ENCODE measurements around the gene SP7. TPM values are rescaled to one million over a fixed set of nuclear protein-coding genes. Genes with fewer than 3 reads are reported as not detected.

SP7 gene
- total and polyA plus RNA-seq, 2 experiments from 2014 or later, result 0.17 TPM; not detected in 1

DNA sequence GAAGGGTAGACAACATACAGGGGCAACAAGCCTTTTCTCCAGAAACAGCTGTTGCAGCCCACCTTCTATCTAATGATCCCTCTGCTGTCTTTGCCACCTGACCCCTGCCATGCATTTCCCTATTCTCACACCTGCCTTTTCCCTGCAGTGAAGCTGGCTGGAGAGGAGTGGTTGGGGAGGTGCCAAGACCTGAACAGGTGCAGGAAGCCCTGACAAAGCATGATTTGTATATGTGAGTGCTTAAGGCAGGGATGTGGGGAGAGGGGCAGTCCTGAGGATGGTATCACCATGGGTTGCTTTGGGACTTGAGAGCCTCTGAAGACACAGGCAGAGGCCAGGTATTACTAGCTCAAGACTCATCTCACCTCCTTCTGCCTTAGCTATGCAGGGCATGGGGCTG, 43.7 kb downstream of the SP7 start:
- no peak overlapping the region for H3K4me3 Mint-ChIP-seq
- DNase-seq (ENCODE audit: low spot score), result no peak
- H3F3A ChIP-seq (replicated peaks; ENCODE audit: low read depth), result peaks cover 15% of the 10 kb centered on the region; the same call in 1 of the 2 replicates
- H3K9me2 ChIP-seq (ENCODE audit: insufficient read depth), result no peaks in the 10 kb centered on the region
- H4K20me1 ChIP-seq (replicated peaks; ENCODE audit: insufficient read depth), result no peaks in the 10 kb centered on the region; the same call in none of the 2 replicates
- peaks cover 9% of the 10 kb centered on the region for H3K27me3 Mint-ChIP-seq (ENCODE audit: insufficient read depth, low read depth, poor library complexity)
- H3K4me3 ChIP-seq, result no peak overlapping the region
- H3K27ac ChIP-seq (ENCODE audit: low read depth), result no peak overlapping the region
- H3K36me3 Mint-ChIP-seq (ENCODE audit: low read depth), result peaks cover 62% of the 10 kb centered on the region
- H3K27me3 ChIP-seq (ENCODE audit: insufficient read depth), result no peaks in the 10 kb centered on the region
- no peak for ATAC-seq
- H3K9me3 Mint-ChIP-seq, result no peaks in the 10 kb centered on the region
- no peak for TF ChIP-seq ETS1 (IDR thresholded peaks at IDR 0.05)
- TF ChIP-seq, protein P1, sequence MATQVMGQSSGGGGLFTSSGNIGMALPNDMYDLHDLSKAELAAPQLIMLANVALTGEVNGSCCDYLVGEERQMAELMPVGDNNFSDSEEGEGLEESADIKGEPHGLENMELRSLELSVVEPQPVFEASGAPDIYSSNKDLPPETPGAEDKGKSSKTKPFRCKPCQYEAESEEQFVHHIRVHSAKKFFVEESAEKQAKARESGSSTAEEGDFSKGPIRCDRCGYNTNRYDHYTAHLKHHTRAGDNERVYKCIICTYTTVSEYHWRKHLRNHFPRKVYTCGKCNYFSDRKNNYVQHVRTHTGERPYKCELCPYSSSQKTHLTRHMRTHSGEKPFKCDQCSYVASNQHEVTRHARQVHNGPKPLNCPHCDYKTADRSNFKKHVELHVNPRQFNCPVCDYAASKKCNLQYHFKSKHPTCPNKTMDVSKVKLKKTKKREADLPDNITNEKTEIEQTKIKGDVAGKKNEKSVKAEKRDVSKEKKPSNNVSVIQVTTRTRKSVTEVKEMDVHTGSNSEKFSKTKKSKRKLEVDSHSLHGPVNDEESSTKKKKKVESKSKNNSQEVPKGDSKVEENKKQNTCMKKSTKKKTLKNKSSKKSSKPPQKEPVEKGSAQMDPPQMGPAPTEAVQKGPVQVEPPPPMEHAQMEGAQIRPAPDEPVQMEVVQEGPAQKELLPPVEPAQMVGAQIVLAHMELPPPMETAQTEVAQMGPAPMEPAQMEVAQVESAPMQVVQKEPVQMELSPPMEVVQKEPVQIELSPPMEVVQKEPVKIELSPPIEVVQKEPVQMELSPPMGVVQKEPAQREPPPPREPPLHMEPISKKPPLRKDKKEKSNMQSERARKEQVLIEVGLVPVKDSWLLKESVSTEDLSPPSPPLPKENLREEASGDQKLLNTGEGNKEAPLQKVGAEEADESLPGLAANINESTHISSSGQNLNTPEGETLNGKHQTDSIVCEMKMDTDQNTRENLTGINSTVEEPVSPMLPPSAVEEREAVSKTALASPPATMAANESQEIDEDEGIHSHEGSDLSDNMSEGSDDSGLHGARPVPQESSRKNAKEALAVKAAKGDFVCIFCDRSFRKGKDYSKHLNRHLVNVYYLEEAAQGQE (IDR thresholded peaks at IDR 0.05; ENCODE audit: unreplicated experiment), result no peak
- TF ChIP-seq NANOG (IDR thresholded peaks at IDR 0.05; ENCODE audit: borderline replicate concordance), result no peak
- TF ChIP-seq CREB1 (CRISPR knock-in tag; IDR thresholded peaks at IDR 0.05; ENCODE audit: low read depth), result no peak
- no peak for TF ChIP-seq CTCF (conservative IDR thresholded peaks at IDR 0.05; ENCODE audit: low read depth in 2 of 2)
- TF ChIP-seq ZNF114 (CRISPR knock-in tag; IDR thresholded peaks at IDR 0.05), result no peak
- no peak overlapping the region for H3K4me2 ChIP-seq
- H2AFZ ChIP-seq, result no peak overlapping the region
- H3K4me1 Mint-ChIP-seq, result peaks cover 13% of the 10 kb centered on the region
- H3K79me2 ChIP-seq (replicated peaks; ENCODE audit: insufficient read depth), result peaks cover 21% of the 10 kb centered on the region
- H3K36me3 ChIP-seq (ENCODE audit: insufficient read depth), result peaks cover 20% of the 10 kb centered on the region; the same call in 1 of the 2 replicates
- H3K27ac Mint-ChIP-seq, result no peak overlapping the region
- H3K4me1 ChIP-seq (ENCODE audit: insufficient read depth), result peaks cover 5% of the 10 kb centered on the region; the same call in 1 of the 2 replicates

DNA sequence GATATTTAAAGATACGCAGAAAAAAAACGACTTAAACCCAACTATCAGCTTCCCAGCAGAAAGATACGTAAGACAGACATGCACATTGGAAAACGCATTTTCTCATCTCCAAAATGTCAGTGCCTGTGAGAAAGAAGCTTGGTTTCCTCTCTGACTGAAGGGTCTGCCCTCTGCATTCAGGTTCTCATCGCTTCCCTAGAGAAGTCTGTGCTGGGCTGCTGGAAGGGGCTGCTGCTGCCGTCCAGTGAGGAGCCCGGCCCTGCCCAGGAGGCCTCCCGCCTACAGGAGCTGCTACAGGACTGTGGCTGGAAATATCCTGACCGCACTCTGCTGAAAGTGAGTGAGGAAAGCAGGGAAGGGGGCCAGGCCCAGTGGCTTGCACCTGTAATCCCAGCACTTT, 45.5 kb downstream of the SP7 start:
- H3K4me2 ChIP-seq, result no peak overlapping the region
- peaks cover 18% of the 10 kb centered on the region; the same call in 1 of the 2 replicates for H3K36me3 ChIP-seq (ENCODE audit: insufficient read depth)
- H3K27me3 ChIP-seq (ENCODE audit: insufficient read depth), result no peaks in the 10 kb centered on the region
- peaks cover 3% of the 10 kb centered on the region for H3K79me2 ChIP-seq (replicated peaks; ENCODE audit: insufficient read depth)
- DNase-seq (ENCODE audit: low spot score), result no peak
- peaks cover 18% of the 10 kb centered on the region; the same call in 1 of the 2 replicates for H3F3A ChIP-seq (replicated peaks; ENCODE audit: low read depth)
- H4K20me1 ChIP-seq (replicated peaks; ENCODE audit: insufficient read depth), result no peaks in the 10 kb centered on the region; the same call in none of the 2 replicates
- H3K4me3 ChIP-seq, result no peak overlapping the region
- H3K36me3 Mint-ChIP-seq (ENCODE audit: low read depth), result peaks cover 67% of the 10 kb centered on the region
- peaks cover 11% of the 10 kb centered on the region for H3K27me3 Mint-ChIP-seq (ENCODE audit: insufficient read depth, low read depth, poor library complexity)
- no peak overlapping the region for H3K27ac ChIP-seq (ENCODE audit: low read depth)
- H3K4me1 Mint-ChIP-seq, result peaks cover 7% of the 10 kb centered on the region
- no peak overlapping the region for H3K27ac Mint-ChIP-seq
- no peaks in the 10 kb centered on the region for H3K4me1 ChIP-seq (ENCODE audit: insufficient read depth)
- no peak for ATAC-seq
- no peak overlapping the region for H3K4me3 Mint-ChIP-seq
- no peaks in the 10 kb centered on the region for H3K9me3 Mint-ChIP-seq
- no peak overlapping the region for H2AFZ ChIP-seq
- H3K9me2 ChIP-seq (ENCODE audit: insufficient read depth), result no peaks in the 10 kb centered on the region
- TF ChIP-seq NANOG (IDR thresholded peaks at IDR 0.05; ENCODE audit: borderline replicate concordance) (no peak), ZNF114 (CRISPR knock-in tag; IDR thresholded peaks at IDR 0.05) (no peak), STAT1 (IDR thresholded peaks at IDR 0.05; ENCODE audit: unreplicated experiment) (no peak), JUNB (IDR thresholded peaks at IDR 0.05; ENCODE audit: unreplicated experiment) (no peak), EZH2 (IDR thresholded peaks at IDR 0.05; ENCODE audit: low read depth, unreplicated experiment) (no peak), ZNF331 (CRISPR knock-in tag; IDR thresholded peaks at IDR 0.05; ENCODE audit: low read depth) (no peak), ETS1 (IDR thresholded peaks at IDR 0.05) (no peak)
- TF ChIP-seq, protein P1 (IDR thresholded peaks at IDR 0.05; ENCODE audit: unreplicated experiment), result no peak
